ENCODE measurements around the gene IRF1. TPM values are rescaled to one million over a fixed set of nuclear protein-coding genes. Genes with fewer than 3 reads are reported as not detected.

The IRF1 gene
- total and polyA plus RNA-seq, 2 of the 4 experiments (the other 2 are of a cell fraction) = 11.1 to 18.9 TPM

DNA sequence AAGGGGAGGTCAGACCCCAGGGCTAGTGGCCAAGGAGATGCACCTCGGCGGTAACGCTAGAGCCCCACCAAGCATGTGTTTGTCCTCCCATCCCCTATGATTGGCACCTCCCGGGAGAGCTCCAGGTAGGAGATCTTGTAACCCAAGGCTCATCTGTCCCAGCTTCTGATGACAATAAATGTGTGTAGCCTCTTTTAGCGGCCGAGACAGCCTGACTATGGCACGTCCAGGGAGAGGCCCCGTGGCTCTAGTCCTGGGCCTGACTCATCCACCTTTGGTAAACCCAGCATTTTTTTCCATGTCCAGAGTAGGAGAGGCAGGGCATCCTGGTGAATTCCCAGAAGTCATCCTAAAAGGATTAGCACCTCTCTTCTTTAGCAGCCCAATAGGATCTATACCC lies 39.2 kb downstream of the IRF1 start:
- H3K36me3 ChIP-seq (ENCODE audit: control insufficient read depth, insufficient read depth, low read length) = peaks cover 1% of the 10 kb centered on the region; the same call in 1 of the 2 replicates
- no TSS peak for BruUV-seq (replicated peaks)
- H2BK20ac ChIP-seq (ENCODE audit: low read depth, low read length) = peak overlapping the region; percentile 76; the same call in 1 of the 2 replicates
- intact Hi-C loops (cut with micrococcal nuclease) (no loop called here), dilution Hi-C loops (cut with HindIII; ENCODE audit: low sequenced_read_pairs, unreplicated experiment) (no loop called here), in situ Hi-C loops (cut with MboI; ENCODE audit: low sequenced_read_pairs) (no loop called here)
- H4K91ac ChIP-seq (ENCODE audit: insufficient read depth, low read depth, low read length) = peak overlapping the region; percentile 79
- H4K8ac ChIP-seq (ENCODE audit: low read depth in 2 of 2, low read length in 2 of 2) = peak overlapping the region in 1 of 2 experiments; percentile 64; a peak in 1 of 4 replicates
- ATAC-seq (ENCODE audit: low read depth) = peak; percentile 78
- H2BK5ac ChIP-seq (ENCODE audit: low read depth, low read length, poor library complexity, severe bottlenecking) = peak overlapping the region; percentile 82
- H2AK9ac ChIP-seq (replicated peaks; ENCODE audit: low read depth, low read length, poor library complexity) = peak overlapping the region; percentile 77
- no peaks in the 10 kb centered on the region for H4K20me1 ChIP-seq (ENCODE audit: insufficient read depth, low read length)
- H3K18ac ChIP-seq (ENCODE audit: low read depth, low read length) = peak overlapping the region; percentile 45
- peaks cover 11% of the 10 kb centered on the region for H3K4me1 ChIP-seq (ENCODE audit: control insufficient read depth, insufficient read depth, low read length)
- peak overlapping the region; percentile 69 for H3K14ac ChIP-seq (replicated peaks; ENCODE audit: low read depth, low read length)
- H2AFZ ChIP-seq (replicated peaks; ENCODE audit: low read length, poor library complexity) = peak overlapping the region; percentile 71
- H3K4me2 ChIP-seq (ENCODE audit: low read depth, low read length) = peak overlapping the region; percentile 29; the same call in 1 of the 2 replicates
- no peaks in the 10 kb centered on the region for H3K9me3 ChIP-seq (ENCODE audit: control insufficient read depth, insufficient read depth, low read length)
- H3K79me1 ChIP-seq (ENCODE audit: low read depth in 1 of 2, low read length in 2 of 2) = peaks cover 7 to 30% of the 10 kb centered on the region in 2 experiments; a peak in 2 of 4 replicates
- H3K56ac ChIP-seq (ENCODE audit: extremely low read depth, insufficient read depth, low read length) = no peak overlapping the region
- no peak overlapping the region for H3K9ac ChIP-seq (ENCODE audit: low read depth, low read length)
- WGBS, 2 experiments (ENCODE audit: extremely low coverage in 2 of 2, insufficient read length in 1 of 2) = 67% methylated on average over 1 of the region's 8 CpGs; no CpG with 5 or more reads in 1 of the 2 experiments
- H3K27ac ChIP-seq (ENCODE audit: insufficient read depth, low read length) = no peak overlapping the region
- peak overlapping the region; percentile 44; the same call in 1 of the 2 replicates for H3K23ac ChIP-seq (ENCODE audit: low read depth, low read length)
- H3K27me3 ChIP-seq (ENCODE audit: control insufficient read depth, insufficient read depth, low read length) = no peaks in the 10 kb centered on the region
- POLR2A ChIA-PET (ENCODE audit: unreplicated experiment) = no interaction called here
- peak overlapping the region; percentile 93; the same call in 1 of the 2 replicates for H2AK5ac ChIP-seq (ENCODE audit: low read depth, low read length)
- TF ChIP-seq, protein P1, sequence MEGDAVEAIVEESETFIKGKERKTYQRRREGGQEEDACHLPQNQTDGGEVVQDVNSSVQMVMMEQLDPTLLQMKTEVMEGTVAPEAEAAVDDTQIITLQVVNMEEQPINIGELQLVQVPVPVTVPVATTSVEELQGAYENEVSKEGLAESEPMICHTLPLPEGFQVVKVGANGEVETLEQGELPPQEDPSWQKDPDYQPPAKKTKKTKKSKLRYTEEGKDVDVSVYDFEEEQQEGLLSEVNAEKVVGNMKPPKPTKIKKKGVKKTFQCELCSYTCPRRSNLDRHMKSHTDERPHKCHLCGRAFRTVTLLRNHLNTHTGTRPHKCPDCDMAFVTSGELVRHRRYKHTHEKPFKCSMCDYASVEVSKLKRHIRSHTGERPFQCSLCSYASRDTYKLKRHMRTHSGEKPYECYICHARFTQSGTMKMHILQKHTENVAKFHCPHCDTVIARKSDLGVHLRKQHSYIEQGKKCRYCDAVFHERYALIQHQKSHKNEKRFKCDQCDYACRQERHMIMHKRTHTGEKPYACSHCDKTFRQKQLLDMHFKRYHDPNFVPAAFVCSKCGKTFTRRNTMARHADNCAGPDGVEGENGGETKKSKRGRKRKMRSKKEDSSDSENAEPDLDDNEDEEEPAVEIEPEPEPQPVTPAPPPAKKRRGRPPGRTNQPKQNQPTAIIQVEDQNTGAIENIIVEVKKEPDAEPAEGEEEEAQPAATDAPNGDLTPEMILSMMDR (conservative IDR thresholded peaks at IDR 0.05; ENCODE audit: low read depth, low read length) = no peak
- no peak for TF ChIP-seq RCOR1 (IDR thresholded peaks at IDR 0.05; ENCODE audit: insufficient replicate concordance, low read length)
- no peak for TF ChIP-seq FOS (IDR thresholded peaks at IDR 0.05; ENCODE audit: low read depth, low read length)
- TF ChIP-seq MAZ (IDR thresholded peaks at IDR 0.05; ENCODE audit: borderline replicate concordance, low read depth, low read length) = no peak
- peak overlapping the region; percentile 88 for H2BK120ac ChIP-seq (ENCODE audit: low read depth, low read length)
- peak; percentile 59 for DNase-seq
- H3K9me1 ChIP-seq (ENCODE audit: insufficient read depth, low read length) = peaks cover 15% of the 10 kb centered on the region; the same call in 1 of the 2 replicates
- CTCF ChIA-PET = interaction anchor here (0.6 to 2.0 kb wide), 3 partner anchors 12 to 18 kb away, joined by 3 to 4 read pairs (median 4); no protein-coding TSS in a partner anchor
- H4K5ac ChIP-seq (ENCODE audit: low read depth, low read length) = no peak overlapping the region
- peak overlapping the region; percentile 82 for H3K4ac ChIP-seq (ENCODE audit: low read depth, low read length)
- H2BK15ac ChIP-seq (ENCODE audit: low read depth, low read length) = no peak overlapping the region; the same call in 2 of the 3 replicates
- no peak overlapping the region for H3K4me3 ChIP-seq (ENCODE audit: insufficient read depth, low read depth, low read length)
